ENCODE measurements around the gene RNH1. TPM values are rescaled to one million over a fixed set of nuclear protein-coding genes. Genes with fewer than 3 reads are reported as not detected.

The RNH1 gene
- total and polyA plus RNA-seq, 2 experiments from 2014 or later, result 105 to 199 TPM

GRCh38 chr11:472816-473215 is 34.2 kb downstream of the RNH1 start:
- Histone ChIP-seq H4K20me1 (ENCODE audit: insufficient read depth, poor library complexity, severe bottlenecking) (no peaks in the 10 kb centered on the region), H3K9me2 (replicated peaks; ENCODE audit: insufficient read depth) (no peaks in the 10 kb centered on the region), H2AFZ (no peak overlapping the region), H3K27me3 (no peaks in the 10 kb centered on the region), H3K79me2 (peaks cover 24% of the 10 kb centered on the region), H3K9me3 (ENCODE audit: low read depth) (no peaks in the 10 kb centered on the region), H3K36me3 (replicated peaks; ENCODE audit: insufficient read depth, low read depth) (no peaks in the 10 kb centered on the region), H3K4me2 (no peak overlapping the region), H3K27ac (no peak overlapping the region), H3K4me1 (ENCODE audit: insufficient read depth) (peaks cover 8% of the 10 kb centered on the region), H3K4me3 (no peak overlapping the region)
- no peak for DNase-seq (ENCODE audit: low spot score)
- TF ChIP-seq EZH2 (IDR thresholded peaks at IDR 0.05; ENCODE audit: borderline replicate concordance), result no peak
- TF ChIP-seq CTCF (IDR thresholded peaks at IDR 0.05; ENCODE audit: poor library complexity), result no peak
- 97% methylated on average over 28 of the region's 28 CpGs for WGBS (ENCODE audit: low lambda C conversion rate, missing lambda C conversion rate)

GRCh38 chr11:472272-472671 is 34.8 kb downstream of the RNH1 start:
- WGBS (ENCODE audit: low lambda C conversion rate, missing lambda C conversion rate), result 90% methylated on average over 13 of the region's 13 CpGs
- Histone ChIP-seq H4K20me1 (ENCODE audit: insufficient read depth, poor library complexity, severe bottlenecking) (no peaks in the 10 kb centered on the region), H2AFZ (no peak overlapping the region), H3K79me2 (peaks cover 24% of the 10 kb centered on the region), H3K9me2 (replicated peaks; ENCODE audit: insufficient read depth) (no peaks in the 10 kb centered on the region), H3K27me3 (no peaks in the 10 kb centered on the region), H3K36me3 (replicated peaks; ENCODE audit: insufficient read depth, low read depth) (no peaks in the 10 kb centered on the region), H3K4me1 (ENCODE audit: insufficient read depth) (peaks cover 8% of the 10 kb centered on the region), H3K4me2 (no peak overlapping the region), H3K27ac (no peak overlapping the region), H3K4me3 (no peak overlapping the region), H3K9me3 (ENCODE audit: low read depth) (no peaks in the 10 kb centered on the region)
- TF ChIP-seq CTCF (IDR thresholded peaks at IDR 0.05; ENCODE audit: poor library complexity) (no peak), EZH2 (IDR thresholded peaks at IDR 0.05; ENCODE audit: borderline replicate concordance) (no peak), EZH2phosphoT487 (IDR thresholded peaks at IDR 0.05; ENCODE audit: low read depth, severe bottlenecking, unreplicated experiment) (no peak)
- DNase-seq (ENCODE audit: low spot score), result no peak

GRCh38 chr11:471468-472145 is 35.4 kb downstream of the RNH1 start:
- H4K20me1 ChIP-seq (ENCODE audit: insufficient read depth, poor library complexity, severe bottlenecking), result no peaks in the 10 kb centered on the region
- no peak overlapping the region for H3K4me2 ChIP-seq
- no peaks in the 10 kb centered on the region for H3K27me3 ChIP-seq
- H3K9me3 ChIP-seq (ENCODE audit: low read depth), result no peaks in the 10 kb centered on the region
- no peak for TF ChIP-seq EZH2phosphoT487 (IDR thresholded peaks at IDR 0.05; ENCODE audit: low read depth, severe bottlenecking, unreplicated experiment)
- no peak for TF ChIP-seq EZH2 (IDR thresholded peaks at IDR 0.05; ENCODE audit: borderline replicate concordance)
- no peak for TF ChIP-seq CTCF (IDR thresholded peaks at IDR 0.05; ENCODE audit: poor library complexity)
- no peak overlapping the region for H2AFZ ChIP-seq
- no peak for DNase-seq (ENCODE audit: low spot score)
- peaks cover 8% of the 10 kb centered on the region for H3K4me1 ChIP-seq (ENCODE audit: insufficient read depth)
- H3K9me2 ChIP-seq (replicated peaks; ENCODE audit: insufficient read depth), result no peaks in the 10 kb centered on the region
- no peaks in the 10 kb centered on the region for H3K36me3 ChIP-seq (replicated peaks; ENCODE audit: insufficient read depth, low read depth)
- H3K79me2 ChIP-seq, result peaks cover 24% of the 10 kb centered on the region
- no peak overlapping the region for H3K27ac ChIP-seq
- H3K4me3 ChIP-seq, result no peak overlapping the region
- WGBS (ENCODE audit: low lambda C conversion rate, missing lambda C conversion rate), result 97% methylated on average over 18 of the region's 61 CpGs
